Activated CD8-positive, alpha-beta memory T cell treated with anti-CD3 and anti-CD28 coated beads, Interleukin-2, amount 10 ng/mL, durations not matched to agents 7 days and 5 days (primary cell): ENCODE results near the gene AUNIP. TPM values are rescaled to one million over a fixed set of nuclear protein-coding genes. Genes with fewer than 3 reads are reported as not detected.

ENCODE experiments used
- ATAC-seq: fragments of 150-1000 bp; cut with Tn5 transposase; one replicate; pipeline ENCODE4 v1.10.0; 2021; ENCODE audit warnings: moderate library complexity
- CTCF ChIA-PET: fragments of 350-600 bp; sonication (Branson Sonifier 250); formaldehyde crosslinking; loops from one replicate; lab custom pipeline; 2021; ENCODE audit warnings: antibody characterized with exemption; lab: Charles Lee
- DNase-seq: peaks from one replicate; pipeline ENCODE4 v3.0.0-alpha.2; 2020
- H3K27ac Mint-ChIP-seq: one replicate; pipeline ENCODE4 v1.8.0; 2021; ENCODE audit warnings: mild to moderate bottlenecking, mixed read lengths
- H3K27me3 Mint-ChIP-seq: one replicate; pipeline ENCODE4 v1.8.0; 2021; ENCODE audit warnings: mixed read lengths
- H3K36me3 Mint-ChIP-seq: one replicate; pipeline ENCODE4 v1.8.0; 2021; ENCODE audit warnings: mild to moderate bottlenecking, mixed read lengths
- H3K4me1 Mint-ChIP-seq: one replicate; pipeline ENCODE4 v1.8.0; 2021; ENCODE audit warnings: mixed read lengths
- H3K4me3 Mint-ChIP-seq: one replicate; pipeline ENCODE4 v1.8.0; 2021; ENCODE audit warnings: mild to moderate bottlenecking, moderate library complexity, mixed read lengths
- H3K9me3 Mint-ChIP-seq: one replicate; pipeline ENCODE4 v1.8.0; 2022; ENCODE audit warnings: low read depth, mixed read lengths
- total RNA-seq, 2 experiments: library from RNA; stranded (reverse); gene quantifications; one replicate each; pipeline ENCODE4 v1.2.3, GENCODE V29; 2021

Gene AUNIP
- total RNA-seq, 2 experiments from 2014 or later, result 8.1 to 9.8 TPM

- Mint-ChIP-seq H3K27ac (no peak overlapping the region), H3K27me3 (no peaks in the 10 kb centered on the region), H3K36me3 (peaks cover 45% of the 10 kb centered on the region), H3K4me1 (peaks cover 53% of the 10 kb centered on the region), H3K4me3 (no peak overlapping the region), H3K9me3 (no peaks in the 10 kb centered on the region)
- CTCF ChIA-PET, result interaction anchor here (3.9 to 12.4 kb wide), 2 partner anchors 90 to 100 kb away, joined by 44 to 309 read pairs; partner anchors contain the start of gene PAFAH2
- no peak for ATAC-seq
- DNase-seq, result no peak
Observed at GRCh38 chr1:25898223-25899015, 39.2 kb upstream of the AUNIP start.

DNA sequence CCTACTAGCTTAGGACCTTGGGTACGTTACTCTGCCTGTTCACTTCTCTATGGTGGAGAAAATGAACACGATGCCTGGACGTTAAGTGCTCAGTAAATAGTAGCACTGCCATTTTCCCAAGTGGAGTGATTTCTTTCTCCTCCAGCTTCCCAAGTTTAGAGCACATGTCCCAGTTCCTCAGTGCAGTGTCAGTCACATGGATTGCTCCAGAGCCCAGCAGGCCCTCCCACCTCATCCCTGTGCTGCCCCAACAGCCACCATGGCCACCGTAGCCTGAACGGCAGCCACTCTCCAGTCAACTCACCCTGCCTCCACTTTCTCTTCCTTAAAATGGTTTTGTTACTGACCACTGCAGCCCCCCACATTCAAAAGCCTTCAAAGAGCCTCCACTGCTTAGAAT lies 38.5 kb upstream of the AUNIP start:
- ATAC-seq (no peak), DNase-seq (no peak)
- Mint-ChIP-seq H3K36me3 (peaks cover 40% of the 10 kb centered on the region), H3K4me1 (peaks cover 48% of the 10 kb centered on the region), H3K27me3 (no peaks in the 10 kb centered on the region), H3K9me3 (no peaks in the 10 kb centered on the region), H3K27ac (peak overlapping the region; percentile 22), H3K4me3 (no peak overlapping the region)
- CTCF ChIA-PET, result interaction anchor here (1.2 to 12.4 kb wide), 5 partner anchors 11 to 100 kb away, joined by 4 to 309 read pairs (median 21); partner anchors contain the start of gene PAFAH2

DNA sequence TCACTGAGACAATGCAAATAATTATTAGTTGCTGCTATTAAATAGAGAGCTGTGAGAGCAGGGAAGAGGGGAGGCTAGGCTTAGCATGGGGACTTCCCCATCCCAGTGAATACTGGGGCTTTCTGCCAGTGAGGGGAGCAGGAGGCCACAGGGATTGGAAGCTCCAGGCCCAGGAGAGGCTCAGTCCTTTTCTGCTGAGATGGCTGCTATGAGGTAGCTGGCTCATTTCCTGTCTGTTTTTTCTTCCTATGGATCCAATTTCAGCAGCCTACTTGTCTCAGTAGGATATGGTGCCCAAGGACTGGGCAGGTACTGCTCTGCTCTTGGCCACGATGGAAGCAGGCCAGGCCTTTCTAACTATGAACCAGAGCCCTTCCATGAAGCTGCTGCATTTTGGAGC lies 37.0 kb upstream of the AUNIP start:
- Mint-ChIP-seq H3K4me1 (peaks cover 35% of the 10 kb centered on the region), H3K4me3 (no peak overlapping the region), H3K36me3 (peaks cover 29% of the 10 kb centered on the region), H3K9me3 (no peaks in the 10 kb centered on the region), H3K27ac (peak overlapping the region; percentile 46), H3K27me3 (no peaks in the 10 kb centered on the region)
- CTCF ChIA-PET, result interaction anchor here (0.6 to 12.4 kb wide), 31 partner anchors 9 to 338 kb away, joined by 3 to 309 read pairs (median 6); partner anchors contain the start of genes CEP85, MTFR1L, PAFAH2 and STMN1
- no peak for DNase-seq
- ATAC-seq, result no peak

- no peaks in the 10 kb centered on the region for H3K9me3 Mint-ChIP-seq
- CTCF ChIA-PET, result interaction anchor here (0.6 to 12.4 kb wide), 44 partner anchors 9 to 339 kb away, joined by 3 to 309 read pairs (median 5); partner anchors contain the start of genes CEP85, MTFR1L, PAFAH2 and PAQR7
- H3K36me3 Mint-ChIP-seq, result peaks cover 22% of the 10 kb centered on the region
- H3K4me1 Mint-ChIP-seq, result peaks cover 27% of the 10 kb centered on the region
- peak overlapping the region; percentile 6 for H3K27ac Mint-ChIP-seq
- no peaks in the 10 kb centered on the region for H3K27me3 Mint-ChIP-seq
- no peak overlapping the region for H3K4me3 Mint-ChIP-seq
- ATAC-seq (peak; percentile 98), DNase-seq (peak; percentile 93)
Observed at GRCh38 chr1:25895365-25895990, 36.2 kb upstream of the AUNIP start.

GRCh38 chr1:25893116-25893515 lies 33.9 kb upstream of the AUNIP start:
- Mint-ChIP-seq H3K4me1 (peaks cover 9% of the 10 kb centered on the region), H3K27ac (no peak overlapping the region), H3K4me3 (no peak overlapping the region), H3K9me3 (no peaks in the 10 kb centered on the region), H3K36me3 (peaks cover 5% of the 10 kb centered on the region), H3K27me3 (no peaks in the 10 kb centered on the region)
- DNase-seq (no peak), ATAC-seq (no peak)
- CTCF ChIA-PET, result interaction anchor here (0.9 to 1.9 kb wide), 3 partner anchors 11 to 107 kb away, joined by 3 to 9 read pairs (median 5); partner anchors contain the start of gene PAFAH2

- no peak for DNase-seq
- CTCF ChIA-PET, result interaction anchor here (0.7 to 1.9 kb wide), 5 partner anchors 11 to 108 kb away, joined by 3 to 9 read pairs (median 3); partner anchors contain the start of gene PAFAH2
- Mint-ChIP-seq H3K27me3 (no peaks in the 10 kb centered on the region), H3K9me3 (no peaks in the 10 kb centered on the region), H3K36me3 (peaks cover 5% of the 10 kb centered on the region), H3K27ac (no peak overlapping the region), H3K4me1 (peaks cover 9% of the 10 kb centered on the region), H3K4me3 (no peak overlapping the region)
- ATAC-seq, result no peak
Observed at GRCh38 chr1:25891606-25892005, 32.3 kb upstream of the AUNIP start.

GRCh38 chr1:25890239-25891034 lies 31.2 kb upstream of the AUNIP start:
- no peak overlapping the region for H3K4me3 Mint-ChIP-seq
- ATAC-seq (no peak), DNase-seq (no peak)
- H3K27me3 Mint-ChIP-seq, result no peaks in the 10 kb centered on the region
- peaks cover 3% of the 10 kb centered on the region for H3K4me1 Mint-ChIP-seq
- H3K9me3 Mint-ChIP-seq, result no peaks in the 10 kb centered on the region
- CTCF ChIA-PET, result no interaction called here
- peaks cover 5% of the 10 kb centered on the region for H3K36me3 Mint-ChIP-seq
- H3K27ac Mint-ChIP-seq, result no peak overlapping the region

- Mint-ChIP-seq H3K9me3 (no peaks in the 10 kb centered on the region), H3K36me3 (peaks cover 3% of the 10 kb centered on the region), H3K4me1 (no peaks in the 10 kb centered on the region), H3K27me3 (no peaks in the 10 kb centered on the region), H3K27ac (no peak overlapping the region), H3K4me3 (no peak overlapping the region)
- ATAC-seq (no peak), DNase-seq (no peak)
- CTCF ChIA-PET, result interaction anchor here (1.0 kb wide), 1 partner anchor 108 kb away, joined by 3 read pairs; the partner anchor contains the start of gene PAFAH2
Observed at GRCh38 chr1:25889470-25889869, 30.2 kb upstream of the AUNIP start.

DNA sequence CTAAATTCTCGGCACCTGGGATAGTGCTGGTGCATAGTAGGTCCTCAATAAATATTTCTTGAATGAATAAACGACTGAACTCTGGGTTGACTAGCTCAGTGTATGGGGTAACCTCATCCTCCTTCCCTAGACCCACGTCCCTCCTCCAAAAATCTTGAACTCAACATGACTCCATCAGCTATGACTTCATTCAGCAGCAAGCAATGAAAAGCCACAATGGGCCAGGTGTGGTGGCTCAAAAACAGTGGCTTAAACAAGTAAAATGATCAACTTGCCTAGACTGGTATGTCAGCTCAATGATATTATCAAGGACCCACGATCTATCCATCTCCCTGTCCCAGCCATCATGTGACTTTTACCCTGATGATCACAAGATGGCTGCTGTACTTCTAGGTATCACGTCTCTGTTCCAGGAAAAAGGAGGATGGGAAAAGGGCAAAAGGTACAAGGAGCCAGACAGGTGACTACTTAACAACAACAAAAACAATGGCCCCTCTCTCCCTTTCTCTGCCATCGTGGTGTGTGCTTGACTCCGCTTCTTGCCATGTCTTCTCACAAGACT lies 29.2 kb upstream of the AUNIP start:
- H3K4me1 Mint-ChIP-seq, result no peaks in the 10 kb centered on the region
- ATAC-seq (no peak), DNase-seq (no peak)
- CTCF ChIA-PET, result interaction anchor here (1.0 to 2.0 kb wide), 2 partner anchors 13 to 109 kb away, joined by 3 to 5 read pairs; partner anchors contain the start of genes PAFAH2 and PAQR7
- no peaks in the 10 kb centered on the region for H3K27me3 Mint-ChIP-seq
- H3K27ac Mint-ChIP-seq, result no peak overlapping the region
- H3K36me3 Mint-ChIP-seq, result peaks cover 3% of the 10 kb centered on the region
- no peaks in the 10 kb centered on the region for H3K9me3 Mint-ChIP-seq
- no peak overlapping the region for H3K4me3 Mint-ChIP-seq

- CTCF ChIA-PET, result interaction anchor here (2.4 kb wide), 1 partner anchor 10 kb away, joined by 9 read pairs; no protein-coding TSS in a partner anchor
- H3K27ac Mint-ChIP-seq, result no peak overlapping the region
- H3K27me3 Mint-ChIP-seq, result no peaks in the 10 kb centered on the region
- no peaks in the 10 kb centered on the region for H3K9me3 Mint-ChIP-seq
- H3K4me3 Mint-ChIP-seq, result no peak overlapping the region
- ATAC-seq (no peak), DNase-seq (no peak)
- no peaks in the 10 kb centered on the region for H3K4me1 Mint-ChIP-seq
- H3K36me3 Mint-ChIP-seq, result peaks cover 3% of the 10 kb centered on the region
Observed at GRCh38 chr1:25885602-25886001, 26.3 kb upstream of the AUNIP start.

DNA sequence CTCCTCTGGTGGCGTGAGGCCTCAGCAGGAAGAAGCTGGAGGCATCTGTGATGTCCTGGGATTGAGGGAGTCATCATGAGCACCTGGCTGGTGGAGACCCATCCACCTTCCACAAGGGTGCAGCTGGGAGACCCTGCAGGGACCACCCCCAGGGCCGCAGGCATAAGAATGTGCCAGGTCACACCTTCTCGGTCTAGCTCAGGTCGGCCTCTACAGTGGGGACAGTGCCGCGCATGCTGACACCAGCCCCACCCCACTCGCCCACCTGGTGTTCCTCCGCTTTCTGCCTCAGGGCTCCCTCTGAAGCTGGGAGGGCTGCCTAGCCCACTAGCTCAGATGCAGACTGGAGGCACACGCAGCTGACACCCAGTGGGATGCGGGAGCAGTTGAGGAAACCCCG lies 22.0 kb upstream of the AUNIP start:
- Mint-ChIP-seq H3K27me3 (peaks cover 18% of the 10 kb centered on the region), H3K4me1 (peaks cover 2% of the 10 kb centered on the region), H3K9me3 (no peaks in the 10 kb centered on the region), H3K27ac (no peak overlapping the region), H3K4me3 (no peak overlapping the region), H3K36me3 (no peaks in the 10 kb centered on the region)
- ATAC-seq (no peak), DNase-seq (no peak)
- CTCF ChIA-PET, result interaction anchor here (1.5 kb wide), 1 partner anchor 14 kb away, joined by 6 read pairs; no protein-coding TSS in a partner anchor

- H3K4me3 Mint-ChIP-seq, result no peak overlapping the region
- H3K9me3 Mint-ChIP-seq, result no peaks in the 10 kb centered on the region
- no peaks in the 10 kb centered on the region for H3K36me3 Mint-ChIP-seq
- ATAC-seq (no peak), DNase-seq (no peak)
- H3K4me1 Mint-ChIP-seq, result peaks cover 5% of the 10 kb centered on the region
- H3K27me3 Mint-ChIP-seq, result peaks cover 22% of the 10 kb centered on the region
- CTCF ChIA-PET, result interaction anchor here (0.5 to 1.1 kb wide), 2 partner anchors 15 to 1037 kb away, joined by 3 read pairs; no protein-coding TSS in a partner anchor
- H3K27ac Mint-ChIP-seq, result no peak overlapping the region
Observed at GRCh38 chr1:25880518-25880917, 21.3 kb upstream of the AUNIP start.
